ENCODE results near the gene SMIM35. TPM values are rescaled to one million over a fixed set of nuclear protein-coding genes. Genes with fewer than 3 reads are reported as not detected.

The SMIM35 gene
- total and polyA plus RNA-seq, 2 donors (not counting 1 experiment from before 2014, with no cell fraction given), result not detected

DNA sequence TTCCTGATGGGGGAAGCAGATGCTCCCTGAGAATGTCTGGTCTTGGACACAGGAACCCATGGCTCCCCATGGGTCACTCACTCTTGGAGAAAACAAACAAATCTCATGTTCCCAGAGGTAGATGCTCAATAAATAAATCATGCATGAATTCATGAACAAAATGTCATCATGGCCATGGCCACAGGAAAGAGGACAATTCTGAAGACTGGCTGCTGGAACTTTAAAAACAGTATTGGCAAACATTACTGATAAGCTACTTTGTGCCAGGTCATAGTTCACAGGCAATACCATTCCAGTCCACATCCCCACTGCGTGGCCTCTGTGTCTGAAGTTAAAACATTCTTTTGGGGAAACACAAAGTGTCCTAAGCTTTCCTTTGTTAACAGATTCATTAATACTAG is 9.2 kb upstream of the SMIM35 start:
- Histone ChIP-seq H3K4me3 (replicated peaks in 1 of 4; ENCODE audit: control extremely low read depth in 1 of 4, insufficient read depth in 1 of 4, low read depth in 3 of 4, low read length in 4 of 4) (no peak overlapping the region), H2AFZ (ENCODE audit: low read length) (no peak overlapping the region), H3K36me3 (ENCODE audit: control insufficient read depth, insufficient read depth, low read length) (no peaks in the 10 kb centered on the region), H3K4me1 (ENCODE audit: control insufficient read depth, extremely low read depth, insufficient read depth, low read length) (no peaks in the 10 kb centered on the region), H3K27ac (ENCODE audit: insufficient read depth, low read length) (no peak overlapping the region), H3K27me3 (ENCODE audit: control insufficient read depth, insufficient read depth, low read length) (no peaks in the 10 kb centered on the region), H3K9ac (ENCODE audit: insufficient read depth, low read length) (no peak overlapping the region), H3K4me2 (ENCODE audit: extremely low read depth, insufficient read depth, low read length) (no peak overlapping the region), H4K20me1 (ENCODE audit: control insufficient read depth, extremely low read depth, insufficient read depth, low read length) (no peaks in the 10 kb centered on the region), H3K9me3 (ENCODE audit: control insufficient read depth, insufficient read depth, low read depth, low read length) (no peaks in the 10 kb centered on the region), H3K79me2 (ENCODE audit: control insufficient read depth, insufficient read depth, low read length) (no peaks in the 10 kb centered on the region)
- no peak for TF ChIP-seq EZH2 (IDR thresholded peaks at IDR 0.05; ENCODE audit: low read length, missing control alignments)
- TF ChIP-seq, protein P1, sequence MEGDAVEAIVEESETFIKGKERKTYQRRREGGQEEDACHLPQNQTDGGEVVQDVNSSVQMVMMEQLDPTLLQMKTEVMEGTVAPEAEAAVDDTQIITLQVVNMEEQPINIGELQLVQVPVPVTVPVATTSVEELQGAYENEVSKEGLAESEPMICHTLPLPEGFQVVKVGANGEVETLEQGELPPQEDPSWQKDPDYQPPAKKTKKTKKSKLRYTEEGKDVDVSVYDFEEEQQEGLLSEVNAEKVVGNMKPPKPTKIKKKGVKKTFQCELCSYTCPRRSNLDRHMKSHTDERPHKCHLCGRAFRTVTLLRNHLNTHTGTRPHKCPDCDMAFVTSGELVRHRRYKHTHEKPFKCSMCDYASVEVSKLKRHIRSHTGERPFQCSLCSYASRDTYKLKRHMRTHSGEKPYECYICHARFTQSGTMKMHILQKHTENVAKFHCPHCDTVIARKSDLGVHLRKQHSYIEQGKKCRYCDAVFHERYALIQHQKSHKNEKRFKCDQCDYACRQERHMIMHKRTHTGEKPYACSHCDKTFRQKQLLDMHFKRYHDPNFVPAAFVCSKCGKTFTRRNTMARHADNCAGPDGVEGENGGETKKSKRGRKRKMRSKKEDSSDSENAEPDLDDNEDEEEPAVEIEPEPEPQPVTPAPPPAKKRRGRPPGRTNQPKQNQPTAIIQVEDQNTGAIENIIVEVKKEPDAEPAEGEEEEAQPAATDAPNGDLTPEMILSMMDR (conservative IDR thresholded peaks at IDR 0.05 in 1 of 2, IDR thresholded peaks at IDR 0.05 in 1 of 2; ENCODE audit: low read depth in 1 of 2, low read length in 2 of 2), result no peak
- no peak for DNase-seq (ENCODE audit: low read depth in 2 of 2)

DNA sequence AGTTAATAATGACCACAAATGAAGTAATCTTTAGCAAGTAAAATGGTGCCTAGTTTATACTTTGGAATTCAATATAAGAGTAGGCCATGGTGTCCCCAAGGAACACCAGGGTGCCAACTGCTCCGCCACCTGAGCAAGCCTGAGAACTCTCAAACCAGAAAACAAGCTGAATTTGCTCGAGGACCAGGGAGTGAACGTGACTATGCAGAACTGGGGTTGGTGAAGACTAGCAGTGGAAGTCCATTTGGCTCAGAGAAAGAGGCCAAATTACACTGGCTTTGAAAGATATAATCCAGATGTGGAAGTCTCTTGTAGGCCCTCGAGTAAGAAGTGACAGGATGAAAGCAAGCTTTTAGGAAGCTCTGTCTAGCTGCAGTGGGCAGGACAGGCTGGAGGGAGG is 8.7 kb upstream of the SMIM35 start:
- Histone ChIP-seq H3K4me1 (ENCODE audit: control insufficient read depth, extremely low read depth, insufficient read depth, low read length) (no peaks in the 10 kb centered on the region), H3K4me2 (ENCODE audit: extremely low read depth, insufficient read depth, low read length) (no peak overlapping the region), H3K79me2 (ENCODE audit: control insufficient read depth, insufficient read depth, low read length) (no peaks in the 10 kb centered on the region), H3K27me3 (ENCODE audit: control insufficient read depth, insufficient read depth, low read length) (no peaks in the 10 kb centered on the region), H3K4me3 (replicated peaks in 1 of 4; ENCODE audit: control extremely low read depth in 1 of 4, insufficient read depth in 1 of 4, low read depth in 3 of 4, low read length in 4 of 4) (no peak overlapping the region), H3K9me3 (ENCODE audit: control insufficient read depth, insufficient read depth, low read depth, low read length) (no peaks in the 10 kb centered on the region), H4K20me1 (ENCODE audit: control insufficient read depth, extremely low read depth, insufficient read depth, low read length) (no peaks in the 10 kb centered on the region), H3K27ac (ENCODE audit: insufficient read depth, low read length) (no peak overlapping the region), H3K36me3 (ENCODE audit: control insufficient read depth, insufficient read depth, low read length) (no peaks in the 10 kb centered on the region), H3K9ac (ENCODE audit: insufficient read depth, low read length) (no peak overlapping the region), H2AFZ (ENCODE audit: low read length) (no peak overlapping the region)
- TF ChIP-seq, protein P1 (conservative IDR thresholded peaks at IDR 0.05 in 1 of 2, IDR thresholded peaks at IDR 0.05 in 1 of 2; ENCODE audit: low read depth in 1 of 2, low read length in 2 of 2), result no peak
- TF ChIP-seq EZH2 (IDR thresholded peaks at IDR 0.05; ENCODE audit: low read length, missing control alignments), result no peak
- no peak for DNase-seq (ENCODE audit: low read depth in 2 of 2)

DNA sequence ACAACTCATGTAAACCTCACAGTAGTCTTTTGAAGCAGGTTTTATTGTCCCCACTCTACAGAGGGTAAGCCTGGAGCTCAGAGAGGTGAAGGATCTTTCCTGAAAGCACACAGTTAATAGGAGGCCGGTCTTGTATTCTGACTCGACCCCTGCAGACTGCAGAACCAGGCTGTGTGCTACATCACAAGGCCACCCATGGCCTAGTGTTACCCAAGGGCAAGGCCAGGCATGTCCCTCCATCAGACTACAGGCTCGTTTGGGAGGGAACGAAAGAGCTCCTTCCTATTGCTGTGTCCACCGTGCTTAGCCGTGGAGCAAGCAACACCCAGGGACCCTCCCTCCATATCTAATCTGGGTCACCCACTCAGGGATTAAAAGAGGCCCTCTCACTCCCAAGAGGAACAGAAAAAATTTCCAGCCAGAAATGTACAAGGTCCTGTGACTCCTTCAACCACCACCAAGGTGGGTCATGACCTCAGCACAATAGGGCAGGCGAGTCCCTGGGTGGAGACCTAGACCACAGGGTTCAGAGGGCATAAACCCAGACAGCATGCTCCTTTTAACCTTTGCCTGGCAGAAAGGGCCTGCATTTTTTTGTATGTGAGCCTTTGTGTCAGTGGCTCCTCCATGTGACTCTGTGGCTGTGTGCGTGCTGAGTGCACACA is 6.3 kb upstream of the SMIM35 start:
- Histone ChIP-seq H3K4me3 (replicated peaks in 1 of 4; ENCODE audit: control extremely low read depth in 1 of 4, insufficient read depth in 1 of 4, low read depth in 3 of 4, low read length in 4 of 4) (no peak overlapping the region), H3K4me2 (ENCODE audit: extremely low read depth, insufficient read depth, low read length) (no peak overlapping the region)

More for the DNA sequence above, 6.3 kb upstream of the SMIM35 start:
- H3K9me3 ChIP-seq (ENCODE audit: control insufficient read depth, insufficient read depth, low read depth, low read length), result no peaks in the 10 kb centered on the region
- no peaks in the 10 kb centered on the region for H3K4me1 ChIP-seq (ENCODE audit: control insufficient read depth, extremely low read depth, insufficient read depth, low read length)
- H3K27ac ChIP-seq (ENCODE audit: insufficient read depth, low read length), result no peak overlapping the region
- H3K79me2 ChIP-seq (ENCODE audit: control insufficient read depth, insufficient read depth, low read length), result no peaks in the 10 kb centered on the region
- no peaks in the 10 kb centered on the region for H3K36me3 ChIP-seq (ENCODE audit: control insufficient read depth, insufficient read depth, low read length)
- no peak overlapping the region for H3K9ac ChIP-seq (ENCODE audit: insufficient read depth, low read length)
- no peak for DNase-seq (ENCODE audit: low read depth in 2 of 2)
- H3K27me3 ChIP-seq (ENCODE audit: control insufficient read depth, insufficient read depth, low read length), result no peaks in the 10 kb centered on the region
- no peaks in the 10 kb centered on the region for H4K20me1 ChIP-seq (ENCODE audit: control insufficient read depth, extremely low read depth, insufficient read depth, low read length)
- no peak overlapping the region for H2AFZ ChIP-seq (ENCODE audit: low read length)
- TF ChIP-seq, protein P1 (conservative IDR thresholded peaks at IDR 0.05 in 1 of 2, IDR thresholded peaks at IDR 0.05 in 1 of 2; ENCODE audit: low read depth in 1 of 2, low read length in 2 of 2), result no peak
- TF ChIP-seq EZH2 (IDR thresholded peaks at IDR 0.05; ENCODE audit: low read length, missing control alignments), result no peak
